Right ventricle myocardium inferior (tissue), 1 donor: Measurements from ENCODE around the gene KIF5A. TPM values are rescaled to one million over a fixed set of nuclear protein-coding genes. Genes with fewer than 3 reads are reported as not detected.

Experiments
- ATAC-seq: fragments of 200-7000 bp; cut with Tn5 transposase; one replicate; pipeline ENCODE4 v1.9.1; 2020; ENCODE audit warnings: mild to moderate bottlenecking, moderate library complexity
- DNase-seq: peaks from one replicate; pipeline ENCODE4 v3.0.0; 2021; ENCODE audit errors: missing footprints
- intact Hi-C: fragments of 100-400 bp; cut with DNase I; formaldehyde crosslinking; loops from one replicate; pipeline ENCODE4 v1.11.0; 2022
- total RNA-seq: library from RNA; stranded (reverse); fragmentation: NEBNext Ultra II Directional; extraction: Animal tissue kit (Norgen Biotek cat#: 25700); gene quantifications from one replicate; pipeline ENCODE4 v1.2.1, GENCODE V29; 2021
- donor health status: DM: no; HTN: yes; CAD: no; lungs with severe emphysema.

The KIF5A gene
- total RNA-seq, 1 donor from 2014 or later: 0.05 TPM

GRCh38 chr12:57619434-57620244 is 69.8 kb downstream of the KIF5A start:
- intact Hi-C loops: loop anchor here (10.0 kb wide), 1 partner anchor 165 kb away; the partner anchor contains the start of genes GLI1 and INHBE
- DNase-seq (no peak), ATAC-seq (no peak)

GRCh38 chr12:57620245-57620935 is 70.5 kb downstream of the KIF5A start:
- intact Hi-C loops: loop anchor here (10.0 kb wide), 1 partner anchor 166 kb away; the partner anchor contains the start of genes GLI1 and INHBE

GRCh38 chr12:57620936-57621496 is 71.2 kb downstream of the KIF5A start:
- intact Hi-C loops: loop anchor here (1.0 to 10.0 kb wide), 2 partner anchors 38 to 166 kb away; partner anchors contain the start of genes GLI1 and INHBE
- ATAC-seq: peak; percentile 17
- DNase-seq: no peak

More at GRCh38 chr12:57620245-57620935, 70.5 kb downstream of the KIF5A start:
- no peak for DNase-seq
- no peak for ATAC-seq

GRCh38 chr12:57621497-57622292 is 71.9 kb downstream of the KIF5A start:
- ATAC-seq (peak; percentile 73), DNase-seq (peak; percentile 80)
- intact Hi-C loops: loop anchor here (1.0 to 10.0 kb wide), 2 partner anchors 38 to 167 kb away; partner anchors contain the start of genes GLI1 and INHBE

- intact Hi-C loops: loop anchor here (10.0 kb wide), 1 partner anchor 168 kb away; the partner anchor contains the start of genes GLI1 and INHBE
- DNase-seq (no peak), ATAC-seq (no peak)
These were observed 72.7 kb downstream of the KIF5A start for GRCh38 chr12:57622293-57623245.

GRCh38 chr12:57623385-57623784 is 73.5 kb downstream of the KIF5A start:
- DNase-seq (no peak), ATAC-seq (no peak)
- intact Hi-C loops: loop anchor here (10.0 kb wide), 1 partner anchor 169 kb away; the partner anchor contains the start of genes GLI1 and INHBE

- intact Hi-C loops: loop anchor here (10.0 kb wide), 1 partner anchor 169 kb away; the partner anchor contains the start of genes GLI1 and INHBE
These were observed 74.1 kb downstream of the KIF5A start for GRCh38 chr12:57623811-57624390.

GRCh38 chr12:57624441-57625220 is 74.8 kb downstream of the KIF5A start:
- ATAC-seq: no peak
- DNase-seq: no peak
- intact Hi-C loops: loop anchor here (10.0 kb wide), 1 partner anchor 170 kb away; the partner anchor contains the start of genes GLI1 and INHBE

More at GRCh38 chr12:57623811-57624390, 74.1 kb downstream of the KIF5A start:
- ATAC-seq: no peak
- no peak for DNase-seq

GRCh38 chr12:57625261-57626032 is 75.6 kb downstream of the KIF5A start:
- ATAC-seq: no peak
- DNase-seq: no peak
- intact Hi-C loops: loop anchor here (10.0 kb wide), 1 partner anchor 171 kb away; the partner anchor contains the start of genes GLI1 and INHBE

GRCh38 chr12:57626111-57626920 is 76.5 kb downstream of the KIF5A start:
- intact Hi-C loops: loop anchor here (10.0 kb wide), 1 partner anchor 172 kb away; the partner anchor contains the start of genes GLI1 and INHBE

GRCh38 chr12:57626921-57627445 is 77.1 kb downstream of the KIF5A start:
- intact Hi-C loops: loop anchor here (10.0 kb wide), 1 partner anchor 172 kb away; the partner anchor contains the start of genes GLI1 and INHBE
- DNase-seq (no peak), ATAC-seq (no peak)

More at GRCh38 chr12:57626111-57626920, 76.5 kb downstream of the KIF5A start:
- DNase-seq (no peak), ATAC-seq (no peak)

- intact Hi-C loops: loop anchor here (10.0 kb wide), 1 partner anchor 173 kb away; the partner anchor contains the start of genes GLI1 and INHBE
- DNase-seq: peak; percentile 74
- ATAC-seq: no peak
These were observed 77.8 kb downstream of the KIF5A start for GRCh38 chr12:57627501-57628279.
